Right forelimb (tissue), 1 donor: ENCODE measurements around the gene AKIP1.

Experiments
- DNase-seq: peaks from one replicate; pipeline ENCODE4 v3.0.0-alpha.2; 2018

The AKIP1 gene

GRCh38 chr11:8962841-8963240 lies 51.9 kb downstream of the AKIP1 start:
- no peak for DNase-seq

- DNase-seq = peak; percentile 41
Observed at GRCh38 chr11:8963569-8964323, 52.8 kb downstream of the AKIP1 start.

GRCh38 chr11:8964324-8965320 lies 53.6 kb downstream of the AKIP1 start, which contains the start of gene TMEM9B:
Gene TMEM9B, minus strand, starts transcription at chr11:8964442. Its CDS starts 129 bp downstream, at chr11:8964313.
- peak; percentile 94 for DNase-seq

- DNase-seq = no peak
Observed at GRCh38 chr11:8967184-8967583, 56.2 kb downstream of the AKIP1 start.
